ENCODE data around the gene PPP3CA.
"Not testable (repeated sequence)": the region's sequence is repeated elsewhere in the genome, so short reads cannot be mapped to it uniquely, and the experiment has no call there.

The PPP3CA gene

GRCh38 chr4:101200561-101200960, 146.8 kb downstream of the PPP3CA start:
- DNase-seq = no peak

GRCh38 chr4:101199507-101200285, 147.6 kb downstream of the PPP3CA start:
- no peak for DNase-seq

GRCh38 chr4:101198682-101199339, 148.5 kb downstream of the PPP3CA start:
- DNase-seq = peak; percentile 67

GRCh38 chr4:101197350-101197749, 150.0 kb downstream of the PPP3CA start:
- no peak for DNase-seq

- DNase-seq = no peak
Measured at GRCh38 chr4:101192244-101192643, 155.1 kb downstream of the PPP3CA start.

- DNase-seq = peak; percentile 65
Measured at GRCh38 chr4:101191302-101192098, 155.8 kb downstream of the PPP3CA start.

GRCh38 chr4:101190751-101191150, 156.6 kb downstream of the PPP3CA start:
- DNase-seq = no peak

GRCh38 chr4:101188906-101189305, 158.4 kb downstream of the PPP3CA start:
- DNase-seq = no peak

- no peak for DNase-seq
Measured at GRCh38 chr4:101187841-101188240, 159.5 kb downstream of the PPP3CA start.

- no peak for DNase-seq
Measured at GRCh38 chr4:101186567-101187184, 160.7 kb downstream of the PPP3CA start.

- no peak for DNase-seq
Measured at GRCh38 chr4:101184668-101185067, 162.7 kb downstream of the PPP3CA start.

- DNase-seq = no peak
Measured at GRCh38 chr4:101183666-101184373, 163.5 kb downstream of the PPP3CA start.

GRCh38 chr4:101183221-101183620, 164.1 kb downstream of the PPP3CA start:
- DNase-seq = no peak

GRCh38 chr4:101182688-101183087, 164.6 kb downstream of the PPP3CA start:
- DNase-seq = not testable (repeated sequence)

GRCh38 chr4:101178731-101179130, 168.6 kb downstream of the PPP3CA start:
- no peak for DNase-seq

- no peak for DNase-seq
Measured at GRCh38 chr4:101177154-101177553, 170.2 kb downstream of the PPP3CA start.

GRCh38 chr4:101175896-101176676, 171.2 kb downstream of the PPP3CA start:
- no peak for DNase-seq

GRCh38 chr4:101174679-101175345, 172.5 kb downstream of the PPP3CA start:
- no peak for DNase-seq

GRCh38 chr4:101172369-101172768, 175.0 kb downstream of the PPP3CA start:
- no peak for DNase-seq

- no peak for DNase-seq
Measured at GRCh38 chr4:101171747-101172146, 175.6 kb downstream of the PPP3CA start.

Data from NCI-H446 treated with DMSO at 0.1 percent for 48 hours (cell line).